HG02852 (cell line): Measurements from ENCODE around the gene DOCK2.
"Not testable (repeated sequence)": the region's sequence is repeated elsewhere in the genome, so short reads cannot be mapped to it uniquely, and the experiment has no call there.

Experiments used
- ATAC-seq: cut with Tn5 transposase; IDR thresholded peaks from one replicate; pipeline ENCODE4 v1.9.1; 2021; ENCODE audit warnings: mild to moderate bottlenecking, moderate library complexity; ENCODE audit not compliant: unreplicated experiment

Gene DOCK2

GRCh38 chr5:169637085-169637548 is at the start of gene DOCK2:
TSS of gene DOCK2 (plus strand) at chr5:169637275. CDS start at chr5:169637327, 52 bp downstream.
- ATAC-seq: peak; percentile 91

- no peak for ATAC-seq
Observed at GRCh38 chr5:169590602-169591001, 46.5 kb upstream of the DOCK2 start.

- ATAC-seq: no peak
Observed at GRCh38 chr5:169591636-169592035, 45.4 kb upstream of the DOCK2 start.

GRCh38 chr5:169592937-169593650 is 44.0 kb upstream of the DOCK2 start:
- ATAC-seq: no peak

GRCh38 chr5:169595172-169595820 is 41.8 kb upstream of the DOCK2 start:
- ATAC-seq: no peak

- no peak for ATAC-seq
Observed at GRCh38 chr5:169599451-169599850, 37.6 kb upstream of the DOCK2 start.

- no peak for ATAC-seq
Observed at GRCh38 chr5:169602535-169602934, 34.5 kb upstream of the DOCK2 start.

- no peak for ATAC-seq
Observed at GRCh38 chr5:169606279-169606678, 30.8 kb upstream of the DOCK2 start.

- no peak for ATAC-seq
Observed at GRCh38 chr5:169607882-169608281, 29.2 kb upstream of the DOCK2 start.

- no peak for ATAC-seq
Observed at GRCh38 chr5:169609716-169610115, 27.4 kb upstream of the DOCK2 start.

- no peak for ATAC-seq
Observed at GRCh38 chr5:169610606-169611005, 26.5 kb upstream of the DOCK2 start.

GRCh38 chr5:169615561-169615960 is 21.5 kb upstream of the DOCK2 start:
- ATAC-seq: no peak

- ATAC-seq: not testable (repeated sequence)
Observed at GRCh38 chr5:169624307-169624706, 12.8 kb upstream of the DOCK2 start.

- no peak for ATAC-seq
Observed at GRCh38 chr5:169626779-169627178, 10.3 kb upstream of the DOCK2 start.

- no peak for ATAC-seq
Observed at GRCh38 chr5:169627551-169627950, 9.5 kb upstream of the DOCK2 start.

- no peak for ATAC-seq
Observed at GRCh38 chr5:169628892-169629291, 8.2 kb upstream of the DOCK2 start.

- no peak for ATAC-seq
Observed at GRCh38 chr5:169629847-169630548, 7.1 kb upstream of the DOCK2 start.

GRCh38 chr5:169631360-169631759 is 5.7 kb upstream of the DOCK2 start:
- no peak for ATAC-seq

GRCh38 chr5:169632946-169633345 is 4.1 kb upstream of the DOCK2 start:
- ATAC-seq: no peak

GRCh38 chr5:169634606-169635005 is 2.5 kb upstream of the DOCK2 start:
- ATAC-seq: no peak

GRCh38 chr5:169635936-169636335 is 1.1 kb upstream of the DOCK2 start:
- ATAC-seq: no peak
